SK-N-SH (cell line): ENCODE measurements around the gene SNRNP25. TPM values are rescaled to one million over a fixed set of nuclear protein-coding genes. Genes with fewer than 3 reads are reported as not detected.

Experiments used
- CTCF ChIA-PET: fragments of 300-600, 350-600 bp; formaldehyde crosslinking; extraction: SDS; loops from one replicate; lab custom pipeline; 2021; lab: Yijun Ruan, JAX
- POLR2A ChIA-PET: fragments of 350-600 bp; sonication (Branson Sonifier 250); formaldehyde crosslinking; extraction: SDS; loops from one replicate; lab custom pipeline; 2020; ENCODE audit warnings: antibody characterized with exemption, inconsistent platforms; lab: Yijun Ruan, JAX
- DNase-seq: peaks from one replicate; pipeline ENCODE4 v3.0.0; 2012
- H2AFZ ChIP-seq: fragments of 200-600 bp; sonication (generic); 2 replicates; pipeline ENCODE4 v1.8.1; 2016; ENCODE audit warnings: antibody characterized with exemption, mild to moderate bottlenecking, low read depth
- H3F3A ChIP-seq: fragments of 200-600 bp; sonication (generic); replicated peaks from 2 replicates; pipeline ENCODE3; 2016; ENCODE audit warnings: antibody characterized with exemption, mild to moderate bottlenecking; ENCODE audit not compliant: insufficient read depth
- H3K27ac ChIP-seq, 2 experiments: fragments of 200-500 bp in 1 of 2; fragments of 200-600 bp in 1 of 2; sonication (Bioruptor generic) in 1 of 2; sonication (generic), shearing (Covaris generic) in 1 of 2; 2 replicates each; pipeline versions ENCODE4 v1.5.1 to v1.6.1; 2014 to 2016; ENCODE audit warnings: low read depth in 2 of 2, inconsistent platforms in 1 of 2, low read length in 1 of 2, mild to moderate bottlenecking in 1 of 2, mixed read lengths in 1 of 2
- H3K27me3 ChIP-seq: fragments of 200-600 bp; sonication (generic), shearing (Covaris generic); 2 replicates; pipeline ENCODE4 v1.6.1; 2016; ENCODE audit warnings: mixed run types; ENCODE audit not compliant: insufficient read depth
- H3K36me3 ChIP-seq, 2 experiments: fragments of 200-500 bp in 1 of 2; fragments of 200-600 bp in 1 of 2; sonication (Bioruptor generic) in 1 of 2; sonication (generic) in 1 of 2; replicated peaks in 1 of 2; 2 replicates each; pipeline versions ENCODE3 to v1.5.1; 2014 to 2016; ENCODE audit warnings: low read length in 1 of 2, mild to moderate bottlenecking in 1 of 2; ENCODE audit not compliant: insufficient read depth in 2 of 2, control insufficient read depth in 1 of 2
- H3K4me1 ChIP-seq, 2 experiments: fragments of 200-500 bp in 1 of 2; fragments of 200-600 bp in 1 of 2; sonication (Bioruptor generic) in 1 of 2; sonication (generic), shearing (Covaris generic) in 1 of 2; 2 replicates each; pipeline versions ENCODE4 v1.5.1 to v1.6.1; 2014 to 2016; ENCODE audit warnings: low read depth in 1 of 2, low read length in 1 of 2, mixed run types in 1 of 2; ENCODE audit not compliant: insufficient read depth in 2 of 2, control insufficient read depth in 1 of 2
- H3K4me2 ChIP-seq: fragments of 200-600 bp; sonication (generic), shearing (Covaris generic); 2 replicates; pipeline ENCODE4 v1.6.1; 2017; ENCODE audit warnings: mixed run types
- H3K4me3 ChIP-seq, 2 experiments: fragments of 200-500 bp in 1 of 2; fragments of 200-600 bp in 1 of 2; sonication (Bioruptor generic) in 1 of 2; sonication (generic), shearing (Covaris generic) in 1 of 2; 2 replicates each; pipeline versions ENCODE4 v1.5.1 to v1.8.1; 2014 to 2016; ENCODE audit warnings: low read depth in 2 of 2, inconsistent platforms in 1 of 2, low read length in 1 of 2, mild to moderate bottlenecking in 1 of 2, mixed read lengths in 1 of 2, moderate library complexity in 1 of 2
- H3K79me2 ChIP-seq: fragments of 200-600 bp; sonication (generic); 2 replicates; pipeline ENCODE4 v1.8.1; 2017; ENCODE audit warnings: mild to moderate bottlenecking; ENCODE audit not compliant: insufficient read depth
- H3K9ac ChIP-seq: fragments of 200-600 bp; sonication (generic); 2 replicates; pipeline ENCODE4 v1.6.1; 2017; ENCODE audit warnings: mixed run types
- H3K9me2 ChIP-seq: fragments of 200-600 bp; sonication (generic); 2 replicates; pipeline ENCODE4 v1.6.1; 2017; ENCODE audit warnings: mixed run types
- H3K9me3 ChIP-seq: fragments of 200-600 bp; sonication (generic); 2 replicates; pipeline ENCODE4 v1.6.1; 2017; ENCODE audit warnings: mixed run types, mild to moderate bottlenecking, moderate library complexity
- H4K20me1 ChIP-seq: fragments of 200-600 bp; sonication (generic); 2 replicates; pipeline ENCODE4 v1.6.1; 2017; ENCODE audit warnings: mild to moderate bottlenecking, mixed run types; ENCODE audit not compliant: insufficient read depth
- FOXJ3 ChIP-seq: sonication (generic); formaldehyde crosslinking; IDR thresholded peaks from 2 replicates; pipeline ENCODE4 v1.5.1; 2020; ENCODE audit warnings: mild to moderate bottlenecking, missing genetic modification reagents
- MAX ChIP-seq: IDR thresholded peaks from 2 replicates; pipeline ENCODE4 v1.4.0; 2012; ENCODE audit warnings: low read depth
- MEF2A ChIP-seq: IDR thresholded peaks from 2 replicates; pipeline ENCODE4 v1.4.0; 2012; ENCODE audit warnings: low read depth, borderline replicate concordance
- NRF1 ChIP-seq: IDR thresholded peaks from 2 replicates; pipeline ENCODE4 v1.6.1; 2012; ENCODE audit warnings: low read depth, mild to moderate bottlenecking, low read length
- REST ChIP-seq: IDR thresholded peaks from 2 replicates; pipeline ENCODE4 v1.6.1; 2012; ENCODE audit warnings: mild to moderate bottlenecking, low read depth, low read length, moderate library complexity
- SIN3A ChIP-seq: IDR thresholded peaks from 2 replicates; pipeline ENCODE4 v1.6.1; 2012; ENCODE audit warnings: low read depth, mild to moderate bottlenecking, low read length, moderate library complexity, borderline replicate concordance
- SMC3 ChIP-seq: IDR thresholded peaks from 2 replicates; pipeline ENCODE4 v1.6.1; 2012; ENCODE audit warnings: low read depth, low read length, improper control_type of control experiment
- TAF1 ChIP-seq: IDR thresholded peaks from 2 replicates; pipeline ENCODE4 v1.6.1; 2012; ENCODE audit warnings: low read depth, mild to moderate bottlenecking, low read length, moderate library complexity, borderline replicate concordance
- TCF12 ChIP-seq: IDR thresholded peaks from 2 replicates; pipeline ENCODE4 v1.4.0; 2012
- TEAD4 ChIP-seq: IDR thresholded peaks from 2 replicates; pipeline ENCODE4 v1.4.0; 2012; ENCODE audit warnings: mild to moderate bottlenecking, borderline replicate concordance; ENCODE audit not compliant: insufficient read depth
- YY1 ChIP-seq: IDR thresholded peaks from 2 replicates; pipeline ENCODE4 v1.4.0; 2012; ENCODE audit warnings: low read depth, mild to moderate bottlenecking
- WGBS: methylation state at CpG from one replicate; pipeline ENCODE4 v1.1.6; 2017; ENCODE audit warnings: low lambda C conversion rate; 5-methylcytosine and 5-hydroxymethylcytosine counted together
- polyA plus RNA-seq, 3 experiments: library from polyadenylated mRNA; depleted of rRNA; stranded (reverse); fragments of >200 nt; gene quantifications; 2 replicates each; pipeline ENCODE4 v1.2.3, GENCODE V29; 2012
- TF ChIP-seq, protein P1 (sequence below): fragments of 200-600 bp; sonication (generic); IDR thresholded peaks from 2 replicates; pipeline ENCODE4 v1.6.1; 2017; ENCODE audit warnings: antibody characterized with exemption, mild to moderate bottlenecking, moderate library complexity

Gene SNRNP25
- polyA plus RNA-seq, 1 of the 3 experiments (the other 2 are of a cell fraction) = 73.4 TPM

DNA sequence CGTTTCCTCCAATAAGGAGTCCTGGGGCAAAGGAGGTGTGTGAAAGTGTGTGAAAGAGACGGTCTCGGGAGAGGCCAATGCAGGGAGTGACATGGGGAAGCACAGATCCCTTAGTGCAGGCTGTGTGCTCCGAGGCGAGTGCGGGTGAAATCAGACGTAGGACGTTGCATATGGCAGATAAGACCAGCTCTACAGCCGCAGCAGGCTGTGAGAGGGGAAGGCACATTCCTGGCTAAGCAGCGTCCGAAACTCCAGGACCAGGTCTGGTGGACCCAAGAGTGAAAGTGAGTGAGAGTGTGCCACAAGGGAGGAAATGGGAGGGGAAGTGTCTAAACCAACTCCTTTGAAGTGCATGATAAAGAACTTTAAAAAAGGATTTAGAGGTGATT lies 11.6 kb upstream of the SNRNP25 start:
- no peak for DNase-seq
- Histone ChIP-seq H3K9me3 (no peaks in the 10 kb centered on the region), H3K4me1 (no peaks in the 10 kb centered on the region), H3K4me3 (no peak overlapping the region), H3K27me3 (no peaks in the 10 kb centered on the region), H3K9ac (no peak overlapping the region), H4K20me1 (no peaks in the 10 kb centered on the region), H3F3A (peaks cover 1% of the 10 kb centered on the region), H3K79me2 (no peaks in the 10 kb centered on the region), H2AFZ (no peak overlapping the region), H3K27ac (no peak overlapping the region), H3K36me3 (peaks cover 4 to 22% of the 10 kb centered on the region in 2 experiments), H3K9me2 (no peaks in the 10 kb centered on the region), H3K4me2 (no peak overlapping the region)
- WGBS = 90% methylated on average over 11 of the region's 11 CpGs
- TF ChIP-seq SIN3A (no peak), MEF2A (no peak), TAF1 (no peak), YY1 (no peak)
- POLR2A ChIA-PET = no interaction called here
- CTCF ChIA-PET = interaction anchor here (1.5 kb wide), 2 partner anchors 23 to 55 kb away, joined by 5 to 6 read pairs; no protein-coding TSS in a partner anchor

- CTCF ChIA-PET = interaction anchor here (1.3 to 1.5 kb wide), 3 partner anchors 11 to 64 kb away, joined by 4 to 6 read pairs (median 4); partner anchors contain the start of genes POLR3K and SNRNP25
- Histone ChIP-seq H3K4me2 (no peak overlapping the region), H3K9ac (no peak overlapping the region), H4K20me1 (no peaks in the 10 kb centered on the region), H3K79me2 (no peaks in the 10 kb centered on the region), H3K9me3 (no peaks in the 10 kb centered on the region), H3K36me3 (peaks cover 8 to 25% of the 10 kb centered on the region in 2 experiments), H3K27ac (no peak overlapping the region), H2AFZ (no peak overlapping the region), H3K9me2 (no peaks in the 10 kb centered on the region), H3K27me3 (no peaks in the 10 kb centered on the region), H3K4me1 (no peaks in the 10 kb centered on the region), H3K4me3 (no peak overlapping the region), H3F3A (peaks cover 4% of the 10 kb centered on the region)
- TF ChIP-seq TEAD4 (no peak), TAF1 (no peak), TCF12 (no peak), REST (no peak), FOXJ3 (no peak), MAX (no peak), NRF1 (no peak), SMC3 (no peak)
- TF ChIP-seq, protein P1, sequence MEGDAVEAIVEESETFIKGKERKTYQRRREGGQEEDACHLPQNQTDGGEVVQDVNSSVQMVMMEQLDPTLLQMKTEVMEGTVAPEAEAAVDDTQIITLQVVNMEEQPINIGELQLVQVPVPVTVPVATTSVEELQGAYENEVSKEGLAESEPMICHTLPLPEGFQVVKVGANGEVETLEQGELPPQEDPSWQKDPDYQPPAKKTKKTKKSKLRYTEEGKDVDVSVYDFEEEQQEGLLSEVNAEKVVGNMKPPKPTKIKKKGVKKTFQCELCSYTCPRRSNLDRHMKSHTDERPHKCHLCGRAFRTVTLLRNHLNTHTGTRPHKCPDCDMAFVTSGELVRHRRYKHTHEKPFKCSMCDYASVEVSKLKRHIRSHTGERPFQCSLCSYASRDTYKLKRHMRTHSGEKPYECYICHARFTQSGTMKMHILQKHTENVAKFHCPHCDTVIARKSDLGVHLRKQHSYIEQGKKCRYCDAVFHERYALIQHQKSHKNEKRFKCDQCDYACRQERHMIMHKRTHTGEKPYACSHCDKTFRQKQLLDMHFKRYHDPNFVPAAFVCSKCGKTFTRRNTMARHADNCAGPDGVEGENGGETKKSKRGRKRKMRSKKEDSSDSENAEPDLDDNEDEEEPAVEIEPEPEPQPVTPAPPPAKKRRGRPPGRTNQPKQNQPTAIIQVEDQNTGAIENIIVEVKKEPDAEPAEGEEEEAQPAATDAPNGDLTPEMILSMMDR = no peak
- POLR2A ChIA-PET = no interaction called here
- 98% methylated on average over 4 of the region's 4 CpGs for WGBS
- DNase-seq = no peak
Observed at GRCh38 chr16:42691-43090, 10.9 kb upstream of the SNRNP25 start.
